ENCODE data around the gene RBBP8NL. TPM values are rescaled to one million over a fixed set of nuclear protein-coding genes. Genes with fewer than 3 reads are reported as not detected.

Gene RBBP8NL
- total and polyA plus RNA-seq, 9 of the 15 experiments (the other 6 are each of a cell fraction or from before 2014, with no cell fraction given) = not detected

DNA sequence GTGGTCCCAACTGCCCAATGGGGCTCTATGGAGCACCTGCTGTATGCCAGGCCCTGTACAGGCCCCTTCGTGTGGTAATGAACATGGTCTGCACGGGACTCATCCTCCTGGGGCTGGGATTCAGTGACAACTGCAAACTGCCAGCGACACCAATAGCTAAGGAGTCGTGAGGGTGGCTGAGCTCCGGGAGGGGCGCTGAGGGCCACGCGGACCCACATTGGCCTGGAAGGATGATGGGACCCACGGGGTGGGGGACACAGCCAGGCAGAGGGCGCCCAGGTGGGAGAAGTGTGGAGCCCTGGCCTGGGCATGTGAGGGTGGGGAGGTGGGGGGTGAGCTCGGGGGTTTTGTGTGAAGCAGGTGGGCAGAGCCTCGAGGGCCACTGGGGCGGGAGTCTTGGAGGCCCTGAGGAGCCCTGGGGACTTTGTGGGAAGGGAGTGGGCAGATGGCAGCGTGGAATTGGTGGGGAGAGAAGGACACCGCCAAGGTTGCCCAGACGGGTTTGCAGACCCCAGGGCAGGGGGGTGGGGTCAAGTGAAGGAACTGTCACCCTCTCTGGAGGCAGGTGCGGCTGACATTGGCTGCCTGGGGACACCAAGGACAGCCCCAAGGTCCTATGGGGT, 26.0 kb upstream of the RBBP8NL start:
- Histone ChIP-seq H2AFZ (ENCODE audit: low read depth, low read length) (no peak overlapping the region), H3K9me1 (ENCODE audit: control insufficient read depth, insufficient read depth, low read length) (no peaks in the 10 kb centered on the region), H3K27ac (ENCODE audit: extremely low read depth, low read depth, low read length) (no peak overlapping the region), H3K4me1 (replicated peaks in 1 of 2; ENCODE audit: control insufficient read depth in 2 of 2, insufficient read depth in 2 of 2, low read length in 2 of 2) (peaks cover 8 to 78% of the 10 kb centered on the region in 2 experiments), H3K4me2 (ENCODE audit: insufficient read depth, low read length) (no peak overlapping the region), H3K36me3 (ENCODE audit: control insufficient read depth, insufficient read depth, low read length) (no peaks in the 10 kb centered on the region), H4K20me1 (replicated peaks; ENCODE audit: control insufficient read depth, insufficient read depth, low read length) (no peaks in the 10 kb centered on the region), H3K79me2 (ENCODE audit: control insufficient read depth, insufficient read depth, low read length) (no peaks in the 10 kb centered on the region), H3K9ac (ENCODE audit: insufficient read depth in 1 of 2, low read depth in 2 of 2, low read length in 2 of 2) (no peak overlapping the region; a peak in 1 of 4 replicates), H3K9me3 (replicated peaks; ENCODE audit: control insufficient read depth, insufficient read depth, low read depth, low read length) (no peaks in the 10 kb centered on the region), H3K27me3 (ENCODE audit: control insufficient read depth in 2 of 2, insufficient read depth in 2 of 2, low read length in 2 of 2) (peaks cover 5 to 43% of the 10 kb centered on the region in 2 experiments; a peak in 4 of 5 replicates), H3K4me3 (no peak overlapping the region)
- intact Hi-C loops (cut with micrococcal nuclease) = no loop called here
- CTCF ChIA-PET (ENCODE audit: low intra/inter-chr PET ratio) = no interaction called here
- ATAC-seq (no peak), FAIRE-seq (no peak), DNase-seq (ENCODE audit: extremely low read depth in 1 of 4, low spot score in 3 of 4) (no peak)
- in situ Hi-C loops (cut with MboI) = no loop called here
- no TSS peak for BruUV-seq (replicated peaks)
- POLR2A ChIA-PET = interaction anchor here (1.6 kb wide), 1 partner anchor 20 kb away, joined by 6 read pairs; no protein-coding TSS in a partner anchor
- 20% methylated on average over 14 of the region's 17 CpGs for WGBS (ENCODE audit: insufficient coverage, low coverage, missing lambda C conversion rate)
- TF ChIP-seq KDM2B (CRISPR knock-in tag; IDR thresholded peaks at IDR 0.05) = no peak
- TF ChIP-seq PHB2 (IDR thresholded peaks at IDR 0.05; ENCODE audit: low read depth) = no peak
- no peak for TF ChIP-seq ZNF830 (CRISPR knock-in tag; IDR thresholded peaks at IDR 0.05)
- TF ChIP-seq, protein P1, sequence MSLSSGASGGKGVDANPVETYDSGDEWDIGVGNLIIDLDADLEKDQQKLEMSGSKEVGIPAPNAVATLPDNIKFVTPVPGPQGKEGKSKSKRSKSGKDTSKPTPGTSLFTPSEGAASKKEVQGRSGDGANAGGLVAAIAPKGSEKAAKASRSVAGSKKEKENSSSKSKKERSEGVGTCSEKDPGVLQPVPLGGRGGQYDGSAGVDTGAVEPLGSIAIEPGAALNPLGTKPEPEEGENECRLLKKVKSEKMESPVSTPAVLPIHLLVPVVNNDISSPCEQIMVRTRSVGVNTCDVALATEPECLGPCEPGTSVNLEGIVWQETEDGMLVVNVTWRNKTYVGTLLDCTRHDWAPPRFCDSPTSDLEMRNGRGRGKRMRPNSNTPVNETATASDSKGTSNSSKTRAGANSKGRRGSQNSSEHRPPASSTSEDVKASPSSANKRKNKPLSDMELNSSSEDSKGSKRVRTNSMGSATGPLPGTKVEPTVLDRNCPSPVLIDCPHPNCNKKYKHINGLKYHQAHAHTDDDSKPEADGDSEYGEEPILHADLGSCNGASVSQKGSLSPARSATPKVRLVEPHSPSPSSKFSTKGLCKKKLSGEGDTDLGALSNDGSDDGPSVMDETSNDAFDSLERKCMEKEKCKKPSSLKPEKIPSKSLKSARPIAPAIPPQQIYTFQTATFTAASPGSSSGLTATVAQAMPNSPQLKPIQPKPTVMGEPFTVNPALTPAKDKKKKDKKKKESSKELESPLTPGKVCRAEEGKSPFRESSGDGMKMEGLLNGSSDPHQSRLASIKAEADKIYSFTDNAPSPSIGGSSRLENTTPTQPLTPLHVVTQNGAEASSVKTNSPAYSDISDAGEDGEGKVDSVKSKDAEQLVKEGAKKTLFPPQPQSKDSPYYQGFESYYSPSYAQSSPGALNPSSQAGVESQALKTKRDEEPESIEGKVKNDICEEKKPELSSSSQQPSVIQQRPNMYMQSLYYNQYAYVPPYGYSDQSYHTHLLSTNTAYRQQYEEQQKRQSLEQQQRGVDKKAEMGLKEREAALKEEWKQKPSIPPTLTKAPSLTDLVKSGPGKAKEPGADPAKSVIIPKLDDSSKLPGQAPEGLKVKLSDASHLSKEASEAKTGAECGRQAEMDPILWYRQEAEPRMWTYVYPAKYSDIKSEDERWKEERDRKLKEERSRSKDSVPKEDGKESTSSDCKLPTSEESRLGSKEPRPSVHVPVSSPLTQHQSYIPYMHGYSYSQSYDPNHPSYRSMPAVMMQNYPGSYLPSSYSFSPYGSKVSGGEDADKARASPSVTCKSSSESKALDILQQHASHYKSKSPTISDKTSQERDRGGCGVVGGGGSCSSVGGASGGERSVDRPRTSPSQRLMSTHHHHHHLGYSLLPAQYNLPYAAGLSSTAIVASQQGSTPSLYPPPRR (CRISPR knock-in tag; IDR thresholded peaks at IDR 0.05; ENCODE audit: borderline replicate concordance) = no peak
- no peak for TF ChIP-seq SMARCB1 (IDR thresholded peaks at IDR 0.05; ENCODE audit: insufficient read length, low read depth)
- no peak for TF ChIP-seq LARP7 (IDR thresholded peaks at IDR 0.05)
- TF ChIP-seq ZBTB40 (IDR thresholded peaks at IDR 0.05) = no peak
- no peak for TF ChIP-seq ZBTB40 (CRISPR knock-in tag; IDR thresholded peaks at IDR 0.05)

Data from K562 (cell line).